SK-N-SH (cell line): ENCODE measurements around the gene MATN4. TPM values are rescaled to one million over a fixed set of nuclear protein-coding genes. Genes with fewer than 3 reads are reported as not detected.

ENCODE experiments used
- CTCF ChIA-PET: fragments of 300-600, 350-600 bp; formaldehyde crosslinking; extraction: SDS; loops from one replicate; lab custom pipeline; 2021; lab: Yijun Ruan, JAX
- POLR2A ChIA-PET: fragments of 350-600 bp; sonication (Branson Sonifier 250); formaldehyde crosslinking; extraction: SDS; loops from one replicate; lab custom pipeline; 2020; ENCODE audit warnings: antibody characterized with exemption, inconsistent platforms; lab: Yijun Ruan, JAX
- DNase-seq: peaks from one replicate; pipeline ENCODE4 v3.0.0; 2012
- H2AFZ ChIP-seq: fragments of 200-600 bp; sonication (generic); 2 replicates; pipeline ENCODE4 v1.8.1; 2016; ENCODE audit warnings: antibody characterized with exemption, mild to moderate bottlenecking, low read depth
- H3F3A ChIP-seq: fragments of 200-600 bp; sonication (generic); replicated peaks from 2 replicates; pipeline ENCODE3; 2016; ENCODE audit warnings: antibody characterized with exemption, mild to moderate bottlenecking; ENCODE audit not compliant: insufficient read depth
- H3K27ac ChIP-seq, 2 experiments: fragments of 200-500 bp in 1 of 2; fragments of 200-600 bp in 1 of 2; sonication (Bioruptor generic) in 1 of 2; sonication (generic), shearing (Covaris generic) in 1 of 2; 2 replicates each; pipeline versions ENCODE4 v1.5.1 to v1.6.1; 2014 to 2016; ENCODE audit warnings: low read depth in 2 of 2, inconsistent platforms in 1 of 2, low read length in 1 of 2, mild to moderate bottlenecking in 1 of 2, mixed read lengths in 1 of 2
- H3K27me3 ChIP-seq: fragments of 200-600 bp; sonication (generic), shearing (Covaris generic); 2 replicates; pipeline ENCODE4 v1.6.1; 2016; ENCODE audit warnings: mixed run types; ENCODE audit not compliant: insufficient read depth
- H3K36me3 ChIP-seq, 2 experiments: fragments of 200-500 bp in 1 of 2; fragments of 200-600 bp in 1 of 2; sonication (Bioruptor generic) in 1 of 2; sonication (generic) in 1 of 2; replicated peaks in 1 of 2; 2 replicates each; pipeline versions ENCODE3 to v1.5.1; 2014 to 2016; ENCODE audit warnings: low read length in 1 of 2, mild to moderate bottlenecking in 1 of 2; ENCODE audit not compliant: insufficient read depth in 2 of 2, control insufficient read depth in 1 of 2
- H3K4me1 ChIP-seq, 2 experiments: fragments of 200-500 bp in 1 of 2; fragments of 200-600 bp in 1 of 2; sonication (Bioruptor generic) in 1 of 2; sonication (generic), shearing (Covaris generic) in 1 of 2; 2 replicates each; pipeline versions ENCODE4 v1.5.1 to v1.6.1; 2014 to 2016; ENCODE audit warnings: low read depth in 1 of 2, low read length in 1 of 2, mixed run types in 1 of 2; ENCODE audit not compliant: insufficient read depth in 2 of 2, control insufficient read depth in 1 of 2
- H3K4me2 ChIP-seq: fragments of 200-600 bp; sonication (generic), shearing (Covaris generic); 2 replicates; pipeline ENCODE4 v1.6.1; 2017; ENCODE audit warnings: mixed run types
- H3K4me3 ChIP-seq, 2 experiments: fragments of 200-500 bp in 1 of 2; fragments of 200-600 bp in 1 of 2; sonication (Bioruptor generic) in 1 of 2; sonication (generic), shearing (Covaris generic) in 1 of 2; 2 replicates each; pipeline versions ENCODE4 v1.5.1 to v1.8.1; 2014 to 2016; ENCODE audit warnings: low read depth in 2 of 2, inconsistent platforms in 1 of 2, low read length in 1 of 2, mild to moderate bottlenecking in 1 of 2, mixed read lengths in 1 of 2, moderate library complexity in 1 of 2
- H3K79me2 ChIP-seq: fragments of 200-600 bp; sonication (generic); 2 replicates; pipeline ENCODE4 v1.8.1; 2017; ENCODE audit warnings: mild to moderate bottlenecking; ENCODE audit not compliant: insufficient read depth
- H3K9ac ChIP-seq: fragments of 200-600 bp; sonication (generic); 2 replicates; pipeline ENCODE4 v1.6.1; 2017; ENCODE audit warnings: mixed run types
- H3K9me2 ChIP-seq: fragments of 200-600 bp; sonication (generic); 2 replicates; pipeline ENCODE4 v1.6.1; 2017; ENCODE audit warnings: mixed run types
- H3K9me3 ChIP-seq: fragments of 200-600 bp; sonication (generic); 2 replicates; pipeline ENCODE4 v1.6.1; 2017; ENCODE audit warnings: mixed run types, mild to moderate bottlenecking, moderate library complexity
- H4K20me1 ChIP-seq: fragments of 200-600 bp; sonication (generic); 2 replicates; pipeline ENCODE4 v1.6.1; 2017; ENCODE audit warnings: mild to moderate bottlenecking, mixed run types; ENCODE audit not compliant: insufficient read depth
- ELF1 ChIP-seq: IDR thresholded peaks from 2 replicates; pipeline ENCODE4 v1.4.0; 2012
- EP300 ChIP-seq, 2 experiments: IDR thresholded peaks; 2 replicates each; pipeline versions ENCODE4 v1.4.0 to v1.6.1; 2012; ENCODE audit warnings: borderline replicate concordance in 1 of 2, low read depth in 1 of 2, low read length in 1 of 2
- FOXJ3 ChIP-seq: sonication (generic); formaldehyde crosslinking; IDR thresholded peaks from 2 replicates; pipeline ENCODE4 v1.5.1; 2020; ENCODE audit warnings: mild to moderate bottlenecking, missing genetic modification reagents
- FOXM1 ChIP-seq: IDR thresholded peaks from 2 replicates; pipeline ENCODE4 v1.4.0; 2012; ENCODE audit warnings: low read depth, mild to moderate bottlenecking
- MXI1 ChIP-seq: IDR thresholded peaks from 2 replicates; pipeline ENCODE4 v1.6.1; 2012; ENCODE audit warnings: mild to moderate bottlenecking, low read depth, low read length, improper control_type of control experiment
- NFIC ChIP-seq: IDR thresholded peaks from 2 replicates; pipeline ENCODE4 v1.4.0; 2012; ENCODE audit warnings: borderline replicate concordance
- POLR2AphosphoS5 ChIP-seq: IDR thresholded peaks from 2 replicates; pipeline ENCODE4 v1.6.1; 2012; ENCODE audit warnings: low read depth, low read length
- RCOR1 ChIP-seq: fragments of 150-350 bp; IDR thresholded peaks from 2 replicates; pipeline ENCODE4 v1.6.1; 2017; ENCODE audit warnings: antibody characterized with exemption, low read length
- RXRA ChIP-seq: IDR thresholded peaks from 2 replicates; pipeline ENCODE4 v1.4.0; 2012; ENCODE audit warnings: low read depth, mild to moderate bottlenecking, borderline replicate concordance
- SIN3A ChIP-seq: IDR thresholded peaks from 2 replicates; pipeline ENCODE4 v1.6.1; 2012; ENCODE audit warnings: low read depth, mild to moderate bottlenecking, low read length, moderate library complexity, borderline replicate concordance
- TAF1 ChIP-seq: IDR thresholded peaks from 2 replicates; pipeline ENCODE4 v1.6.1; 2012; ENCODE audit warnings: low read depth, mild to moderate bottlenecking, low read length, moderate library complexity, borderline replicate concordance
- YY1 ChIP-seq: IDR thresholded peaks from 2 replicates; pipeline ENCODE4 v1.4.0; 2012; ENCODE audit warnings: low read depth, mild to moderate bottlenecking
- WGBS: methylation state at CpG from one replicate; pipeline ENCODE4 v1.1.6; 2017; ENCODE audit warnings: low lambda C conversion rate; 5-methylcytosine and 5-hydroxymethylcytosine counted together
- polyA plus RNA-seq, 3 experiments: library from polyadenylated mRNA; depleted of rRNA; stranded (reverse); fragments of >200 nt; gene quantifications; 2 replicates each; pipeline ENCODE4 v1.2.3, GENCODE V29; 2012
- TF ChIP-seq, protein P1 (sequence below): fragments of 150-350 bp; IDR thresholded peaks from 2 replicates; pipeline ENCODE4 v1.6.1; 2017; ENCODE audit warnings: antibody characterized with exemption, low read length, low read depth, borderline replicate concordance
- TF ChIP-seq, protein P2 (sequence below): IDR thresholded peaks from 2 replicates; pipeline ENCODE4; 2012

MATN4 gene
- polyA plus RNA-seq, 1 of the 3 experiments (the other 2 are of a cell fraction), result 0.16 TPM

DNA sequence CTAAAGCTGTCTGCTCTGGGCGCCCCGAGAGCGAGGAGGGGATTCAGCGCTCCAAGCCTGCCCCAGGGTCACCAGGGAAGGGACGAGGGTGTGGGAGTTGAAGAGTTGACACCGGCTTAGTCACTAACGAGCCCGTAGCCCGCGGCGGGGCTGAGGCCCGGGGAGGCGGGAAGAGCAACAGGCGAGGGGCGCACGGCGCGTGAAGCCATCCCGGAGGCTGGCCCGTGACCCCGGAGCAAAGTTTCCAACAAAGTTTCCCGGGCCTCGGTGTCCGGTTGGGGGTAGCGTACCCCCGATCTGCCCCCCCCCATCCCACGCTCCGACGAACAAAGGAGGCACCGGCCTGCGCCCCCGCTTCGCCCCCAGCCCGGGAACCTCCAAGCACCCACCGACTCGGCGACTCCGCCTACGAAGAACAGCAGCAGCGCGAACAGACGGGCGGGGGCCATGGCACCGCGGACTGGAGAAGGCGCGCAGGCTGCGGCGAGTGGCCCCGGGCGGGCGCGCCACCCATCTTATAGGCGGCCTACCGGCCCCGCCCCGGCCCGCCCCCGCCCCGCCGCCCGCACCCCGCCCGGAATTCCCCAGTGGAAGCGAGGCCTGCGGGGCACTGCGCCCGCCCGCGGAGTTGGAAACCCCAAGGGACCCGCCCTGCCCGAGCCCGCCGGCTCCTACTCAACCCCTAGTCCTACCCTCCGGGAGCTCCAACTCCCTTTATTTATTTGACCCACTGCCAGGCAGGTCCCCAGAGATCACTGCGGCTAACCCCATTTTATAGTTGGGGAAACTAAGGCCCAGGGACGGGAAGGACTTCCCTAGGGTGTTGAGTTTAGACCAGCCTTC, 40.1 kb upstream of the MATN4 start, which contains the start of gene SDC4:
Gene SDC4, minus strand, starts transcription at position 489 of the 843 bp plus-strand sequence. Its CDS starts 40 bp downstream, at position 449.
- H3K4me3 ChIP-seq, result peak within 1 kb of the TSS; percentile 72 to 87
- peak; percentile 85 for DNase-seq
- TF ChIP-seq YY1, result no peak
- TF ChIP-seq NFIC, result no peak; the same call in 1 of the 2 replicates
- TF ChIP-seq POLR2AphosphoS5, result peak; percentile 99
- TF ChIP-seq FOXJ3 (CRISPR knock-in tag), result no peak
- 0 out of 2 replicates have a peak, but pooled peaks have one; percentile 18 for TF ChIP-seq MXI1
- TF ChIP-seq, protein P1, sequence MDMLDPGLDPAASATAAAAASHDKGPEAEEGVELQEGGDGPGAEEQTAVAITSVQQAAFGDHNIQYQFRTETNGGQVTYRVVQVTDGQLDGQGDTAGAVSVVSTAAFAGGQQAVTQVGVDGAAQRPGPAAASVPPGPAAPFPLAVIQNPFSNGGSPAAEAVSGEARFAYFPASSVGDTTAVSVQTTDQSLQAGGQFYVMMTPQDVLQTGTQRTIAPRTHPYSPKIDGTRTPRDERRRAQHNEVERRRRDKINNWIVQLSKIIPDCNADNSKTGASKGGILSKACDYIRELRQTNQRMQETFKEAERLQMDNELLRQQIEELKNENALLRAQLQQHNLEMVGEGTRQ, result no peak
- no peak for TF ChIP-seq RXRA
- no peak for TF ChIP-seq EP300 (IDR thresholded peaks at IDR 0.05; ENCODE audit: borderline replicate concordance in 1 of 2, low read depth in 1 of 2, low read length in 1 of 2)
- TF ChIP-seq RCOR1, result no peak
- peak; percentile 52; the same call in 1 of the 2 replicates for TF ChIP-seq SIN3A
- TF ChIP-seq TAF1, result peak; percentile 94
- peaks cover 49% of the 10 kb centered on the region for H3K79me2 ChIP-seq
- 20% methylated on average over 11 of the region's 77 CpGs for WGBS
- no peaks in the 10 kb centered on the region for H3K9me3 ChIP-seq
- ChIA-PET POLR2A (interaction anchor here (0.6 to 1.1 kb wide), 4 partner anchors 11 to 68 kb away, joined by 3 to 4 read pairs (median 4); partner anchors contain the start of gene PIGT), CTCF (interaction anchor here (1.0 to 4.7 kb wide), 7 partner anchors 12 to 89 kb away, joined by 3 to 22 read pairs (median 9); partner anchors contain the start of gene SYS1)
- H2AFZ ChIP-seq, result peak within 1 kb of the TSS; percentile 84
- peaks cover 40 to 43% of the 10 kb centered on the region in 2 experiments for H3K4me1 ChIP-seq
- H3K27me3 ChIP-seq, result no peaks in the 10 kb centered on the region
- H3F3A ChIP-seq, result peaks cover 16% of the 10 kb centered on the region
- H4K20me1 ChIP-seq, result peaks cover 5% of the 10 kb centered on the region; the same call in 1 of the 2 replicates
- peak within 1 kb of the TSS; percentile 40 to 60; a peak in 3 of 4 replicates for H3K27ac ChIP-seq
- H3K9ac ChIP-seq, result peak within 1 kb of the TSS; percentile 96
- H3K9me2 ChIP-seq, result no peaks in the 10 kb centered on the region
- H3K36me3 ChIP-seq, result no peaks in the 10 kb centered on the region
- peak within 1 kb of the TSS; percentile 96 for H3K4me2 ChIP-seq

DNA sequence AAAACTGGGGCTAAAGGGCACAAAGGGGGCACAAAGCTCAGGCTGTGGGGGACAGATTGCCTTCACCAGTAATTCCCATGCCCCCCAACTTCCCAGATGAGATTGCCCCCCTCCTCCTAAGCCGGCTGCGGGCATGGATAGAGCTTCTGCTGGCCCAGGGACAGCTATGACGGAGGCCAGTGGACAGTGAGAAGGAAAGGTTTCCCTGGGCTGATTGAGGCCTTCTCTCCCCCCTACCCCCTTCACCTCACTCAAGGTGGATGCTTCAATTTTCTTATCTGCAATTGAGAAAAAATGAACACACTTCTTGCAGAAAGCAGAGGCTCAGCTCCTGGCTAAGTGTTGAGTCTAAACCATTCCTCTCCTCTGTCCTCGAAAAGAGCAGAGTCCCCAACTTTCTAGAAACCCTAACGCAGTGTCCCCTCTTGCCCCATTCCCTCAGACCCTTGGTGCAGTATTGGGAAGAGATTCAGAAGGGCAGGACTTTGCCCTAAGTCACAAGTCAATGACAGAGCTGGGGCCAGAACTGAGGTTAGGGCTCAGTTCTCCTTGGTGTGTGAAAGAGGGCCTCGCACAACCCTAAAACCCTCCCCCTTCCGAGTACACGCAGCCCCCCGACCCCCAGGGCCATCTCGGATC, 39.3 kb upstream of the MATN4 start:
- 0 out of 2 replicates have a peak, but pooled peaks have one; percentile 18 for TF ChIP-seq FOXJ3 (CRISPR knock-in tag)
- TF ChIP-seq FOXM1, result no peak
- no peak for TF ChIP-seq ELF1
- TF ChIP-seq, protein P2, sequence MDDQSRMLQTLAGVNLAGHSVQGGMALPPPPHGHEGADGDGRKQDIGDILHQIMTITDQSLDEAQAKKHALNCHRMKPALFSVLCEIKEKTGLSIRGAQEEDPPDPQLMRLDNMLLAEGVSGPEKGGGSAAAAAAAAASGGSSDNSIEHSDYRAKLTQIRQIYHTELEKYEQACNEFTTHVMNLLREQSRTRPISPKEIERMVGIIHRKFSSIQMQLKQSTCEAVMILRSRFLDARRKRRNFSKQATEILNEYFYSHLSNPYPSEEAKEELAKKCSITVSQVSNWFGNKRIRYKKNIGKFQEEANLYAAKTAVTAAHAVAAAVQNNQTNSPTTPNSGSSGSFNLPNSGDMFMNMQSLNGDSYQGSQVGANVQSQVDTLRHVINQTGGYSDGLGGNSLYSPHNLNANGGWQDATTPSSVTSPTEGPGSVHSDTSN, result no peak
- TF ChIP-seq, all 33 proteins: peak for 1
- CTCF ChIA-PET, result interaction anchor here (0.7 to 3.4 kb wide), 7 partner anchors 13 to 89 kb away, joined by 3 to 22 read pairs (median 4); partner anchors contain the start of gene SYS1
- peak overlapping the region; percentile 72 to 87 for H3K4me3 ChIP-seq
- H3K27me3 ChIP-seq, result no peaks in the 10 kb centered on the region
- H3F3A ChIP-seq, result peaks cover 16% of the 10 kb centered on the region
- peaks cover 5% of the 10 kb centered on the region; the same call in 1 of the 2 replicates for H4K20me1 ChIP-seq
- H3K9ac ChIP-seq, result peak overlapping the region; percentile 96
- H3K36me3 ChIP-seq, result no peaks in the 10 kb centered on the region
- H3K27ac ChIP-seq, result peak overlapping the region; percentile 8 to 60; a peak in 3 of 4 replicates
- H3K4me1 ChIP-seq, result peaks cover 47 to 51% of the 10 kb centered on the region in 2 experiments
- WGBS, result 47% methylated on average over 6 of the region's 10 CpGs
- peaks cover 56% of the 10 kb centered on the region for H3K79me2 ChIP-seq
- POLR2A ChIA-PET, result interaction anchor here (0.7 to 1.2 kb wide), 4 partner anchors 10 to 68 kb away, joined by 3 read pairs; partner anchors contain the start of genes PIGT and SYS1
- no peaks in the 10 kb centered on the region for H3K9me2 ChIP-seq
- peak; percentile 24 for DNase-seq
- H2AFZ ChIP-seq, result peak overlapping the region; percentile 67
- H3K9me3 ChIP-seq, result no peaks in the 10 kb centered on the region
- peak overlapping the region; percentile 96 for H3K4me2 ChIP-seq
